A549 treated with CORT108297 at 1 μM for 4 hours (cell line): ENCODE data around the gene THEM5. TPM values are rescaled to one million over a fixed set of nuclear protein-coding genes. Genes with fewer than 3 reads are reported as not detected.

Experiments
- total RNA-seq: library from RNA; stranded (reverse); fragments of 200-300 nt; extraction: Qiagen RNA extraction; gene quantifications from 5 replicates; pipeline ENCODE4 v1.2.3, GENCODE V29; 2022

The THEM5 gene
- not detected in 5 replicates for total RNA-seq

GRCh38 chr1:151853411-151853943, at the start of gene THEM5:
Gene THEM5, minus strand, starts transcription at chr1:151853712. Its CDS starts 147 bp downstream, at chr1:151853565.

GRCh38 chr1:151839457-151840403, 13.8 kb downstream of the THEM5 start, which contains the start of gene C2CD4D:
Gene C2CD4D, minus strand, starts transcription at chr1:151839820. Its CDS starts 831 bp downstream, at chr1:151838989.

GRCh38 chr1:151831605-151832004, 21.9 kb downstream of the THEM5 start, which contains the start of gene RORC:
Gene RORC, minus strand, starts transcription at chr1:151831802. Its CDS starts 38 bp downstream, at chr1:151831764.

GRCh38 chr1:151805066-151805820, 48.3 kb downstream of the THEM5 start, which contains the start of gene LINGO4:
Gene LINGO4, minus strand, starts transcription at chr1:151805419. Its CDS starts 2,715 bp downstream, at chr1:151802704.

Other genes starting within 250 kb of the THEM5 start
- gene SNX27, start 241.7 kb downstream of the THEM5 start, total RNA-seq, result 6.4 to 10.1 TPM (median 7.0 TPM) in 5 replicates
- 0.04 TPM in 1 of 5 replicates, not detected in the others for gene CELF3, start 136.9 kb downstream of the THEM5 start, total RNA-seq
- gene RIIAD1, start 132.2 kb downstream of the THEM5 start, total RNA-seq, result 0.27 TPM in 1 of 5 replicates, not detected in the others
- gene MRPL9, start 90.2 kb downstream of the THEM5 start, total RNA-seq, result 75.9 to 89.3 TPM (median 84.8 TPM) in 5 replicates
- gene TDRKH, start 63.2 kb downstream of the THEM5 start, total RNA-seq, result 5.5 to 6.3 TPM (median 6.1 TPM) in 5 replicates
- gene LINGO4, start 48.3 kb downstream of the THEM5 start, total RNA-seq, result not detected in 5 replicates
- 0.03 to 0.06 TPM (median 0.04 TPM) in 4 of 5 replicates, not detected in the other for gene RORC, start 21.9 kb downstream of the THEM5 start, total RNA-seq
- not detected in 5 replicates for gene C2CD4D, start 13.9 kb downstream of the THEM5 start, total RNA-seq
- gene THEM4, start 55.8 kb upstream of the THEM5 start, total RNA-seq, result 12.2 to 13.7 TPM (median 13.4 TPM) in 5 replicates
- 1,898 to 2,089 TPM (median 2,074 TPM) in 5 replicates for gene S100A10, start 140.1 kb upstream of the THEM5 start, total RNA-seq
- 1,747 to 1,911 TPM (median 1,855 TPM) in 5 replicates for gene S100A11, start 183.3 kb upstream of the THEM5 start, total RNA-seq
- not detected in 5 replicates for gene TCHHL1, start 235.4 kb upstream of the THEM5 start, total RNA-seq